GM18873 (cell line): ENCODE results near the gene NR3C1.

Experiments used
- ATAC-seq: cut with Tn5 transposase; IDR thresholded peaks from one replicate; pipeline ENCODE4 v1.9.1; 2021; ENCODE audit warnings: mild to moderate bottlenecking, moderate library complexity, moderate number of reproducible peaks; ENCODE audit not compliant: unreplicated experiment, low FRiP score

The NR3C1 gene

GRCh38 chr5:143400541-143401226 lies 2.8 kb downstream of the NR3C1 start:
- ATAC-seq = no peak

- no peak for ATAC-seq
Measured at GRCh38 chr5:143399616-143400540, 3.6 kb downstream of the NR3C1 start.

GRCh38 chr5:143398451-143399237 lies 4.8 kb downstream of the NR3C1 start:
- ATAC-seq = no peak

- ATAC-seq = no peak
Measured at GRCh38 chr5:143398053-143398355, 5.5 kb downstream of the NR3C1 start.

- ATAC-seq = no peak
Measured at GRCh38 chr5:143397302-143398052, 6.0 kb downstream of the NR3C1 start.

GRCh38 chr5:143396353-143396940 lies 7.0 kb downstream of the NR3C1 start:
- no peak for ATAC-seq

- no peak for ATAC-seq
Measured at GRCh38 chr5:143395638-143396352, 7.7 kb downstream of the NR3C1 start.

GRCh38 chr5:143393524-143393923 lies 10.0 kb downstream of the NR3C1 start:
- ATAC-seq = no peak

GRCh38 chr5:143390941-143391340 lies 12.5 kb downstream of the NR3C1 start:
- ATAC-seq = no peak

- no peak for ATAC-seq
Measured at GRCh38 chr5:143390258-143390657, 13.2 kb downstream of the NR3C1 start.

- no peak for ATAC-seq
Measured at GRCh38 chr5:143386725-143387124, 16.8 kb downstream of the NR3C1 start.

- ATAC-seq = no peak
Measured at GRCh38 chr5:143384865-143385657, 18.4 kb downstream of the NR3C1 start.

GRCh38 chr5:143383988-143384387 lies 19.5 kb downstream of the NR3C1 start:
- ATAC-seq = no peak

GRCh38 chr5:143379606-143380005 lies 23.9 kb downstream of the NR3C1 start:
- no peak for ATAC-seq

- no peak for ATAC-seq
Measured at GRCh38 chr5:143376911-143377813, 26.3 kb downstream of the NR3C1 start.

- ATAC-seq = no peak
Measured at GRCh38 chr5:143376195-143376779, 27.2 kb downstream of the NR3C1 start.

- ATAC-seq = no peak
Measured at GRCh38 chr5:143374496-143375217, 28.8 kb downstream of the NR3C1 start.
